Small intestine (tissue), 7 donors: Measurements from ENCODE around the gene EYS. TPM values are rescaled to one million over a fixed set of nuclear protein-coding genes. Genes with fewer than 3 reads are reported as not detected.
A peak's percentile ranks its signal among the peaks of the same experiment; 100 is the strongest.
"Not testable (repeated sequence)": the region's sequence is repeated elsewhere in the genome, so short reads cannot be mapped to it uniquely, and the experiment has no call there.

Experiments
- DNase-seq, 2 donors: peaks; one replicate each; pipeline versions ENCODE4 v3.0.0 to v3.0.0-alpha.2; 2013
- FAIRE-seq: peaks from 2 replicates; lab custom pipeline; 2012; peaks lifted over from hg19 to GRCh38; lab: Jason Lieb, UNC
- H3K27ac ChIP-seq, 3 donors: one replicate each; pipeline ENCODE4 v1.5.1; 2013; ENCODE audit warnings: low read length in 2 of 3, mild to moderate bottlenecking in 2 of 3, control low read depth in 1 of 3, inconsistent platforms in 1 of 3, low read depth in 1 of 3, moderate library complexity in 1 of 3
- H3K27me3 ChIP-seq, 3 donors: one replicate each; pipeline ENCODE4 v1.6.1; 2013; ENCODE audit warnings: low read length in 3 of 3, inconsistent platforms in 1 of 3; ENCODE audit not compliant: control insufficient read depth in 3 of 3, insufficient read depth in 3 of 3
- H3K36me3 ChIP-seq, 3 donors: one replicate each; pipeline ENCODE4 v1.6.1; 2013; ENCODE audit warnings: low read length in 3 of 3, inconsistent platforms in 1 of 3, low read depth in 1 of 3, mild to moderate bottlenecking in 1 of 3, moderate library complexity in 1 of 3; ENCODE audit not compliant: control insufficient read depth in 3 of 3, insufficient read depth in 2 of 3
- H3K4me1 ChIP-seq, 3 donors: one replicate each; pipeline ENCODE4 v1.6.1; 2013; ENCODE audit warnings: low read length in 2 of 3, inconsistent platforms in 1 of 3, low read depth in 1 of 3, mild to moderate bottlenecking in 1 of 3, moderate library complexity in 1 of 3; ENCODE audit not compliant: control insufficient read depth in 3 of 3, insufficient read depth in 2 of 3
- H3K4me3 ChIP-seq, 3 donors: one replicate each; pipeline ENCODE4 v1.5.1; 2013; ENCODE audit warnings: low read length in 3 of 3, control low read depth in 1 of 3, inconsistent platforms in 1 of 3, low read depth in 1 of 3, mild to moderate bottlenecking in 1 of 3, moderate library complexity in 1 of 3
- H3K9me3 ChIP-seq, 2 donors: one replicate each; pipeline ENCODE4 v1.6.1; 2013; ENCODE audit warnings: low read depth in 1 of 2, low read length in 1 of 2; ENCODE audit not compliant: control insufficient read depth in 2 of 2, insufficient read depth in 1 of 2
- WGBS, 3 donors: extraction: QIAGEN DNeasy Blood & Tissue Kit; methylation state at CpG; one replicate each; pipeline ENCODE4 v1.1.7; 2013; 5-methylcytosine and 5-hydroxymethylcytosine counted together
- polyA plus RNA-seq, 4 donors: library from polyadenylated mRNA; stranded (reverse) in 3 of 4; unstranded in 1 of 4; fragments of 200-250 nt in 3 of 4; fragments of 120-200 nt in 1 of 4; gene quantifications; one replicate each; pipeline versions ENCODE4 v1.2.1 to v1.2.3, GENCODE V29; 2013
- donor health status: healthy with polysubstance abuse.
- donor health status: control.
- donor health status: control.
- donor health status: Bipolar disorder and iron deficiency.
- donor health status: healthy.

The EYS gene
- polyA plus RNA-seq, 4 donors, result 0.78 TPM; not detected in 3

GRCh38 chr6:63975699-63976098 is 1731.3 kb downstream of the EYS start:
- 61 to 81% (median 63%) methylated on average over 1 of the region's 1 CpG for WGBS, 3 donors
- H3K27me3 ChIP-seq, result no peaks in the 10 kb centered on the region

GRCh38 chr6:63968650-63969049 is 1738.4 kb downstream of the EYS start:
- Histone ChIP-seq H3K27ac (no peak overlapping the region), H3K36me3 (no peaks in the 10 kb centered on the region), H3K9me3 (no peaks in the 10 kb centered on the region), H3K27me3 (no peaks in the 10 kb centered on the region), H3K4me1 (no peaks in the 10 kb centered on the region), H3K4me3 (no peak overlapping the region)
- FAIRE-seq, result no peak
- 72 to 78% (median 78%) methylated on average over 2 of the region's 2 CpGs for WGBS, 3 donors
- DNase-seq, result no peak

More at GRCh38 chr6:63975699-63976098, 1731.3 kb downstream of the EYS start:
- FAIRE-seq (no peak), DNase-seq (peak in 1 of 2 donors; percentile 46)
- H3K27ac ChIP-seq, result no peak overlapping the region
- no peaks in the 10 kb centered on the region for H3K9me3 ChIP-seq
- H3K36me3 ChIP-seq, result no peaks in the 10 kb centered on the region
- no peak overlapping the region for H3K4me3 ChIP-seq
- H3K4me1 ChIP-seq, result no peaks in the 10 kb centered on the region

- Histone ChIP-seq H3K27me3 (no peaks in the 10 kb centered on the region), H3K4me1 (no peaks in the 10 kb centered on the region), H3K27ac (no peak overlapping the region), H3K4me3 (no peak overlapping the region), H3K9me3 (no peaks in the 10 kb centered on the region), H3K36me3 (no peaks in the 10 kb centered on the region)
- FAIRE-seq (no peak), DNase-seq (no peak)
These were observed 1742.7 kb downstream of the EYS start for GRCh38 chr6:63964366-63964765.

- Histone ChIP-seq H3K4me3 (no peak overlapping the region), H3K4me1 (no peaks in the 10 kb centered on the region), H3K9me3 (no peaks in the 10 kb centered on the region), H3K27ac (no peak overlapping the region), H3K36me3 (no peaks in the 10 kb centered on the region), H3K27me3 (no peaks in the 10 kb centered on the region)
- DNase-seq (no peak), FAIRE-seq (no peak)
These were observed 1743.2 kb downstream of the EYS start for GRCh38 chr6:63963769-63964315.

- not testable (repeated sequence) for H3K4me3 ChIP-seq, DNase-seq
- WGBS, 3 donors, result 53 to 80% (median 73%) methylated on average over 3 of the region's 3 CpGs
These were observed 1753.5 kb downstream of the EYS start for GRCh38 chr6:63953336-63954021.

GRCh38 chr6:63947792-63948529 is 1759.1 kb downstream of the EYS start:
- H3K9me3 ChIP-seq, result no peaks in the 10 kb centered on the region
- 52 to 77% (median 61%) methylated on average over 3 of the region's 3 CpGs for WGBS, 3 donors
- FAIRE-seq, result no peak

More at GRCh38 chr6:63953336-63954021, 1753.5 kb downstream of the EYS start:
- peaks cover 0 to 11% of the 10 kb centered on the region in 2 donors for H3K9me3 ChIP-seq
- H3K27ac ChIP-seq, FAIRE-seq, H3K36me3 ChIP-seq, H3K4me1 ChIP-seq, H3K27me3 ChIP-seq: not testable (repeated sequence)

GRCh38 chr6:63945987-63946386 is 1761.0 kb downstream of the EYS start:
- no peaks in the 10 kb centered on the region for H3K9me3 ChIP-seq
- 32 to 68% (median 47%) methylated on average over 2 of the region's 2 CpGs for WGBS, 3 donors
- H3K4me3 ChIP-seq, result no peak overlapping the region
- no peaks in the 10 kb centered on the region for H3K36me3 ChIP-seq
- no peak overlapping the region for H3K27ac ChIP-seq
- no peaks in the 10 kb centered on the region for H3K27me3 ChIP-seq
- FAIRE-seq (no peak), DNase-seq (no peak)
- peaks cover 0 to 7% (median 0%) of the 10 kb centered on the region in 3 donors for H3K4me1 ChIP-seq

More at GRCh38 chr6:63947792-63948529, 1759.1 kb downstream of the EYS start:
- H3K4me1 ChIP-seq, result no peaks in the 10 kb centered on the region
- DNase-seq, result no peak
- H3K27me3 ChIP-seq, result no peaks in the 10 kb centered on the region
- no peaks in the 10 kb centered on the region for H3K36me3 ChIP-seq
- no peak overlapping the region for H3K27ac ChIP-seq
- no peak overlapping the region for H3K4me3 ChIP-seq

GRCh38 chr6:63943826-63944225 is 1763.2 kb downstream of the EYS start:
- H3K9me3 ChIP-seq, result no peaks in the 10 kb centered on the region
- H3K4me3 ChIP-seq, result no peak overlapping the region
- FAIRE-seq (no peak), DNase-seq (no peak)
- no peak overlapping the region for H3K27ac ChIP-seq
- no peaks in the 10 kb centered on the region for H3K36me3 ChIP-seq
- WGBS, 3 donors, result 86 to 91% (median 88%) methylated on average over 1 of the region's 1 CpG
- no peaks in the 10 kb centered on the region for H3K27me3 ChIP-seq
- H3K4me1 ChIP-seq, result peaks cover 0 to 7% (median 0%) of the 10 kb centered on the region in 3 donors
